PFSK-1 (cell line): ENCODE results near the gene FYN.

Experiments used
- REST ChIP-seq, 2 experiments: IDR thresholded peaks; 2 replicates each; pipeline versions ENCODE4 v1.6.1 to v1.8.0; 2011 to 2012; ENCODE audit warnings: low read depth in 2 of 2, low read length in 2 of 2, control low read depth in 1 of 2, inconsistent platforms in 1 of 2, mild to moderate bottlenecking in 1 of 2, moderate library complexity in 1 of 2; ENCODE audit not compliant: insufficient read depth in 1 of 2
- SIN3A ChIP-seq: IDR thresholded peaks from 2 replicates; pipeline ENCODE4 v1.6.1; 2012; ENCODE audit warnings: mild to moderate bottlenecking, low read length, moderate library complexity, borderline replicate concordance; ENCODE audit not compliant: insufficient read depth

DNA sequence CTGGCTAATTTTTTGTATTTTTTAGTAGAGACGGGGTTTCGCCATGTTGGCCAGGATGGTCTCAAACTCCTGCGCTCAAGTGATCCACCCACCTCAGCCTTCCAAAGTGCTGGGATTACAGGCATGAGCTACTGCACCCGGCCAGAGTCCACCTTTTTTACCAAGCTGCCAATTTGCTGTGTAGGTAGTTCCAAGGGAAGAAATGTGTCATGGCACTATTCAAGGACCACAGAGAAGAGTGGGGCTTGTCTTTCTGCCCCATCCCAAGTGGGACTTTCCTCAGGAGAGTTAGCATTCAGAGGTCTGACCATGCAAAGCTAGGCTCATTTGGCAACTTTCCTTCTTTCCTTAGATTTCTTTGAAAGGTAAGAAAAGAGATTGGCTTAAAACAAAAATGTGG is 155.6 kb downstream of the FYN start:
- no peak for TF ChIP-seq REST (IDR thresholded peaks at IDR 0.05; ENCODE audit: insufficient read depth in 1 of 2, low read depth in 2 of 2, low read length in 2 of 2)
- no peak for TF ChIP-seq SIN3A
